ENCODE results near the gene SEMA6D. TPM values are rescaled to one million over a fixed set of nuclear protein-coding genes. Genes with fewer than 3 reads are reported as not detected.

The SEMA6D gene
- total RNA-seq, 1 donor from 2014 or later = 4.0 TPM

- Histone ChIP-seq H3K27me3 (no peaks in the 10 kb centered on the region), H3K4me3 (no peak overlapping the region), H3K4me1 (no peaks in the 10 kb centered on the region), H3K9me3 (no peaks in the 10 kb centered on the region), H3K27ac (no peak overlapping the region), H3K36me3 (peaks cover 54 to 91% of the 10 kb centered on the region in 2 donors)
- intact Hi-C loops (cut with DNase I) = no loop called here
- no peak for DNase-seq (ENCODE audit: low spot score in 2 of 2)
- TF ChIP-seq CTCF (IDR thresholded peaks at IDR 0.05) = no peak
These were observed 51.4 kb downstream of the SEMA6D start for GRCh38 chr15:47768735-47769134.

GRCh38 chr15:47769166-47769565, 51.9 kb downstream of the SEMA6D start:
- no peak for TF ChIP-seq CTCF (IDR thresholded peaks at IDR 0.05)
- Histone ChIP-seq H3K36me3 (peaks cover 51 to 87% of the 10 kb centered on the region in 2 donors), H3K4me1 (no peaks in the 10 kb centered on the region), H3K27ac (no peak overlapping the region), H3K9me3 (no peaks in the 10 kb centered on the region), H3K4me3 (no peak overlapping the region), H3K27me3 (no peaks in the 10 kb centered on the region)
- intact Hi-C loops (cut with DNase I) = no loop called here
- no peak for DNase-seq (ENCODE audit: low spot score in 2 of 2)

GRCh38 chr15:47773143-47773542, 55.8 kb downstream of the SEMA6D start:
- DNase-seq (ENCODE audit: low spot score in 2 of 2) = no peak
- no peak for TF ChIP-seq CTCF (IDR thresholded peaks at IDR 0.05)
- intact Hi-C loops (cut with DNase I) = no loop called here
- H3K4me1 ChIP-seq = no peaks in the 10 kb centered on the region
- no peak overlapping the region for H3K27ac ChIP-seq
- H3K27me3 ChIP-seq = no peaks in the 10 kb centered on the region
- no peak overlapping the region for H3K4me3 ChIP-seq
- H3K36me3 ChIP-seq = peaks cover 28 to 49% of the 10 kb centered on the region in 2 donors
- H3K9me3 ChIP-seq = no peaks in the 10 kb centered on the region

GRCh38 chr15:47778263-47778770, 61.0 kb downstream of the SEMA6D start:
- H3K27me3 ChIP-seq = no peaks in the 10 kb centered on the region
- H3K4me1 ChIP-seq = no peaks in the 10 kb centered on the region
- no peaks in the 10 kb centered on the region for H3K9me3 ChIP-seq
- intact Hi-C loops (cut with DNase I) = no loop called here
- no peak for TF ChIP-seq CTCF (IDR thresholded peaks at IDR 0.05)
- H3K4me3 ChIP-seq = no peak overlapping the region
- peaks cover 0 to 1% of the 10 kb centered on the region in 2 donors for H3K36me3 ChIP-seq
- no peak overlapping the region for H3K27ac ChIP-seq
- no peak for DNase-seq (ENCODE audit: low spot score in 2 of 2)

GRCh38 chr15:47780971-47781370, 63.7 kb downstream of the SEMA6D start:
- Histone ChIP-seq H3K36me3 (no peaks in the 10 kb centered on the region), H3K9me3 (no peaks in the 10 kb centered on the region), H3K4me3 (no peak overlapping the region), H3K27ac (no peak overlapping the region), H3K4me1 (no peaks in the 10 kb centered on the region), H3K27me3 (no peaks in the 10 kb centered on the region)
- no peak for TF ChIP-seq CTCF (IDR thresholded peaks at IDR 0.05)
- DNase-seq (ENCODE audit: low spot score in 2 of 2) = no peak
- intact Hi-C loops (cut with DNase I) = no loop called here

GRCh38 chr15:47781527-47781926, 64.2 kb downstream of the SEMA6D start:
- no peak for TF ChIP-seq CTCF (IDR thresholded peaks at IDR 0.05)
- intact Hi-C loops (cut with DNase I) = no loop called here
- no peaks in the 10 kb centered on the region for H3K27me3 ChIP-seq

More at GRCh38 chr15:47781527-47781926, 64.2 kb downstream of the SEMA6D start:
- Histone ChIP-seq H3K36me3 (no peaks in the 10 kb centered on the region), H3K27ac (no peak overlapping the region), H3K9me3 (no peaks in the 10 kb centered on the region), H3K4me3 (no peak overlapping the region), H3K4me1 (no peaks in the 10 kb centered on the region)
- no peak for DNase-seq (ENCODE audit: low spot score in 2 of 2)
